ENCODE results near the gene MRPL47. TPM values are rescaled to one million over a fixed set of nuclear protein-coding genes. Genes with fewer than 3 reads are reported as not detected.
A peak's percentile ranks its signal among the peaks of the same experiment; 100 is the strongest.

The MRPL47 gene
- total RNA-seq, 4 donors from 2014 or later: 11.0 to 20.6 (median 14.6) TPM

GRCh38 chr3:179590669-179591068 lies 13.8 kb downstream of the MRPL47 start:
- Histone ChIP-seq H3K4me1 (no peaks in the 10 kb centered on the region), H3K27me3 (no peaks in the 10 kb centered on the region), H3K27ac (no peak overlapping the region), H3K36me3 (peaks cover 0 to 97% (median 0%) of the 10 kb centered on the region in 3 donors), H3K4me3 (no peak overlapping the region), H3K9me3 (no peaks in the 10 kb centered on the region)
- no peak for TF ChIP-seq POLR2A (IDR thresholded peaks at IDR 0.05)
- TF ChIP-seq CTCF (IDR thresholded peaks at IDR 0.05): no peak
- DNase-seq: no peak

GRCh38 chr3:179589143-179589542 lies 15.3 kb downstream of the MRPL47 start:
- DNase-seq: no peak
- Histone ChIP-seq H3K36me3 (peaks cover 0 to 93% (median 0%) of the 10 kb centered on the region in 3 donors), H3K4me1 (no peaks in the 10 kb centered on the region), H3K9me3 (no peaks in the 10 kb centered on the region), H3K4me3 (no peak overlapping the region), H3K27me3 (no peaks in the 10 kb centered on the region), H3K27ac (no peak overlapping the region)
- TF ChIP-seq CTCF (IDR thresholded peaks at IDR 0.05) (no peak), POLR2A (IDR thresholded peaks at IDR 0.05) (no peak)

GRCh38 chr3:179580992-179581391 lies 23.4 kb downstream of the MRPL47 start:
- no peak for DNase-seq
- no peaks in the 10 kb centered on the region for H3K9me3 ChIP-seq
- H3K4me1 ChIP-seq: no peaks in the 10 kb centered on the region
- TF ChIP-seq POLR2A (IDR thresholded peaks at IDR 0.05) (no peak), CTCF (IDR thresholded peaks at IDR 0.05) (no peak)
- no peak overlapping the region for H3K27ac ChIP-seq
- no peaks in the 10 kb centered on the region for H3K27me3 ChIP-seq
- H3K4me3 ChIP-seq: no peak overlapping the region
- peaks cover 0 to 73% (median 0%) of the 10 kb centered on the region in 3 donors for H3K36me3 ChIP-seq

- no peak overlapping the region for H3K4me3 ChIP-seq
- H3K27me3 ChIP-seq: no peaks in the 10 kb centered on the region
- DNase-seq: no peak
- H3K4me1 ChIP-seq: peaks cover 0 to 7% (median 2%) of the 10 kb centered on the region in 4 donors
- TF ChIP-seq POLR2A (IDR thresholded peaks at IDR 0.05) (no peak), CTCF (IDR thresholded peaks at IDR 0.05) (no peak)
- no peak overlapping the region for H3K27ac ChIP-seq
- no peaks in the 10 kb centered on the region for H3K36me3 ChIP-seq
- no peaks in the 10 kb centered on the region for H3K9me3 ChIP-seq
These were observed 38.9 kb downstream of the MRPL47 start for GRCh38 chr3:179565496-179565895.

- Histone ChIP-seq H3K27me3 (no peaks in the 10 kb centered on the region), H3K36me3 (no peaks in the 10 kb centered on the region), H3K4me3 (peak overlapping the region; percentile 74 to 92 (median 80)), H3K27ac (peak overlapping the region; percentile 76 to 91 (median 88)), H3K9me3 (no peaks in the 10 kb centered on the region), H3K4me1 (peaks cover 0 to 7% (median 2%) of the 10 kb centered on the region in 4 donors)
- TF ChIP-seq POLR2A (IDR thresholded peaks at IDR 0.05) (peak in 1 of 2 donors; percentile 12), CTCF (IDR thresholded peaks at IDR 0.05) (peak; percentile 29 to 73 (median 56))
- DNase-seq: peak; percentile 69 to 85 (median 79)
These were observed 41.1 kb downstream of the MRPL47 start for GRCh38 chr3:179563271-179563783.

Measured in Peyer's patch (tissue), 4 donors.